SK-N-SH treated with all-trans-retinoic acid at 6 μM for 48 hours (cell line): ENCODE results near the gene SPAG7.

Source experiments
- ATAC-seq: fragments of 200-7000 bp; cut with Tn5 transposase; 3 replicates; pipeline ENCODE4 v1.9.1; 2020; ENCODE audit warnings: mild to moderate bottlenecking, moderate library complexity
- BACH2 ChIP-seq: fragments of 250-450 bp; sonication (Bioruptor Pico); IDR thresholded peaks from 2 replicates; pipeline ENCODE4 v1.9.0; 2021; ENCODE audit warnings: mild to moderate bottlenecking, borderline replicate concordance
- CSRNP3 ChIP-seq: fragments of 250-450 bp; sonication (Bioruptor Pico); IDR thresholded peaks from 2 replicates; pipeline ENCODE4 v1.5.1; 2021; ENCODE audit warnings: mild to moderate bottlenecking, moderate library complexity
- GLIS3 ChIP-seq: fragments of 250-450 bp; sonication (Bioruptor Pico); IDR thresholded peaks from 2 replicates; pipeline ENCODE4 v1.5.0; 2020; ENCODE audit warnings: mild to moderate bottlenecking, moderate library complexity
- ISL1 ChIP-seq: fragments of 250-450 bp; sonication (Bioruptor Pico); IDR thresholded peaks from 2 replicates; pipeline ENCODE4 v2.1.2; 2022; ENCODE audit warnings: mild to moderate bottlenecking, moderate library complexity
- OSR1 ChIP-seq: fragments of 250-450 bp; sonication (Bioruptor Pico); IDR thresholded peaks from 2 replicates; pipeline ENCODE4 v1.8.0; 2022; ENCODE audit warnings: moderate library complexity, mild to moderate bottlenecking, inconsistent platforms
- POU6F1 ChIP-seq: fragments of 250-450 bp; sonication (Bioruptor Pico); IDR thresholded peaks from 2 replicates; pipeline ENCODE4 v1.8.0; 2021; ENCODE audit warnings: low read depth, mild to moderate bottlenecking, moderate library complexity, borderline replicate concordance
- PPARA ChIP-seq: fragments of 250-450 bp; sonication (Bioruptor Pico); IDR thresholded peaks from 2 replicates; pipeline ENCODE4 v1.5.0; 2020; ENCODE audit warnings: mild to moderate bottlenecking, borderline replicate concordance
- TCF4 ChIP-seq: fragments of 250-450 bp; sonication (Bioruptor Pico); IDR thresholded peaks from 2 replicates; pipeline ENCODE4 v1.8.0; 2021; ENCODE audit warnings: mild to moderate bottlenecking, moderate library complexity, borderline replicate concordance
- TOX ChIP-seq: fragments of 250-450 bp; sonication (Bioruptor Pico); IDR thresholded peaks from 2 replicates; pipeline ENCODE4 v1.8.0; 2021; ENCODE audit warnings: mild to moderate bottlenecking, moderate library complexity, borderline replicate concordance
- TSHZ2 ChIP-seq: fragments of 250-450 bp; sonication (Bioruptor Pico); IDR thresholded peaks from 2 replicates; pipeline ENCODE4 v1.5.0; 2020; ENCODE audit warnings: mild to moderate bottlenecking, moderate library complexity
- ZC3H10 ChIP-seq: fragments of 250-450 bp; sonication (Bioruptor Pico); IDR thresholded peaks from 2 replicates; pipeline ENCODE4 v1.5.1; 2021; ENCODE audit warnings: mild to moderate bottlenecking, moderate library complexity
- ZFP3 ChIP-seq: fragments of 250-450 bp; sonication (Bioruptor Pico); IDR thresholded peaks from 2 replicates; pipeline ENCODE4 v1.5.0; 2020; ENCODE audit warnings: mild to moderate bottlenecking, moderate library complexity
- ZFP30 ChIP-seq: fragments of 450-650 bp; formaldehyde crosslinking; IDR thresholded peaks from 2 replicates; pipeline ENCODE4 v1.5.0; 2022; ENCODE audit warnings: mild to moderate bottlenecking, moderate library complexity
- ZNF565 ChIP-seq: fragments of 450-650 bp; formaldehyde crosslinking; conservative IDR thresholded peaks from 2 replicates; pipeline ENCODE4 v1.5.0; 2020; ENCODE audit warnings: low read depth, mild to moderate bottlenecking, moderate library complexity
- ZNF70 ChIP-seq: fragments of 450-650 bp; formaldehyde crosslinking; IDR thresholded peaks from 2 replicates; pipeline ENCODE4 v1.5.0; 2020; ENCODE audit warnings: mild to moderate bottlenecking, moderate library complexity
- ZNF8 ChIP-seq: fragments of 450-650 bp; formaldehyde crosslinking; IDR thresholded peaks from 2 replicates; pipeline ENCODE4 v1.5.0; 2020; ENCODE audit warnings: mild to moderate bottlenecking, moderate library complexity

SPAG7 gene

GRCh38 chr17:5011928-5012327 lies 44.3 kb upstream of the SPAG7 start:
- ATAC-seq = peak; percentile 48; the same call in 2 of the 3 replicates
- TF ChIP-seq ISL1 = no peak
- TF ChIP-seq, all 23 proteins: peak for 0

- ATAC-seq = no peak
- no peak for TF ChIP-seq ZC3H10
- TF ChIP-seq GLIS3 (CRISPR knock-in tag) = no peak
- no peak for TF ChIP-seq ZNF70
- no peak for TF ChIP-seq ISL1
- no peak for TF ChIP-seq POU6F1 (CRISPR knock-in tag)
- TF ChIP-seq OSR1 (CRISPR knock-in tag) = no peak
- no peak for TF ChIP-seq TSHZ2 (CRISPR knock-in tag)
These were observed 35.7 kb upstream of the SPAG7 start for GRCh38 chr17:5003214-5003867.

GRCh38 chr17:5002121-5002788 lies 34.6 kb upstream of the SPAG7 start:
- ATAC-seq = no peak
- TF ChIP-seq OSR1 (CRISPR knock-in tag) = no peak
- TF ChIP-seq ZC3H10 = no peak
- no peak for TF ChIP-seq ZFP30 (CRISPR knock-in tag)
- TF ChIP-seq ZNF8 (CRISPR knock-in tag) = no peak
- no peak for TF ChIP-seq TSHZ2 (CRISPR knock-in tag)

- no peak for TF ChIP-seq PPARA (CRISPR knock-in tag)
- no peak for TF ChIP-seq TOX (CRISPR knock-in tag)
- TF ChIP-seq ZNF8 (CRISPR knock-in tag) = no peak
- no peak for TF ChIP-seq TCF4 (CRISPR knock-in tag)
- no peak for TF ChIP-seq ZNF565 (CRISPR knock-in tag)
- TF ChIP-seq BACH2 (CRISPR knock-in tag) = no peak
- TF ChIP-seq ZFP3 = no peak
- TF ChIP-seq CSRNP3 (CRISPR knock-in tag) = no peak
- no peak for ATAC-seq
These were observed 32.6 kb upstream of the SPAG7 start for GRCh38 chr17:5000237-5000639.
